IPS DF 6.9 (cell line): ENCODE data around the gene WHRN.

Experiments used
- DNase-seq: peaks from one replicate; pipeline ENCODE4 v3.0.0-alpha.2; 2013; ENCODE audit warnings: low read depth, low spot score
- H3K27ac ChIP-seq: one replicate; pipeline ENCODE4 v1.5.1; 2013; ENCODE audit warnings: low read length, control low read depth
- H3K27me3 ChIP-seq: 2 replicates; pipeline ENCODE4 v1.6.1; 2013; ENCODE audit warnings: mild to moderate bottlenecking, low read length; ENCODE audit not compliant: control insufficient read depth, insufficient read depth
- H3K36me3 ChIP-seq: 2 replicates; pipeline ENCODE4 v1.6.1; 2013; ENCODE audit warnings: low read length; ENCODE audit not compliant: control insufficient read depth, insufficient read depth
- H3K4me1 ChIP-seq: 2 replicates; pipeline ENCODE4 v1.6.1; 2013; ENCODE audit warnings: low read length; ENCODE audit not compliant: control insufficient read depth, insufficient read depth
- H3K4me3 ChIP-seq: 2 replicates; pipeline ENCODE4 v1.5.1; 2013; ENCODE audit warnings: mild to moderate bottlenecking, low read length
- H3K9me3 ChIP-seq: 2 replicates; pipeline ENCODE4 v1.6.1; 2013; ENCODE audit warnings: low read length, inconsistent platforms; ENCODE audit not compliant: control insufficient read depth, insufficient read depth
- WGBS: extraction: QIAGEN DNeasy Blood & Tissue Kit; methylation state at CpG from one replicate; pipeline ENCODE4 v1.1.7; 2013; ENCODE audit warnings: mixed read lengths, missing lambda C conversion rate; ENCODE audit not compliant: insufficient read length, insufficient coverage; 5-methylcytosine and 5-hydroxymethylcytosine counted together

The WHRN gene

DNA sequence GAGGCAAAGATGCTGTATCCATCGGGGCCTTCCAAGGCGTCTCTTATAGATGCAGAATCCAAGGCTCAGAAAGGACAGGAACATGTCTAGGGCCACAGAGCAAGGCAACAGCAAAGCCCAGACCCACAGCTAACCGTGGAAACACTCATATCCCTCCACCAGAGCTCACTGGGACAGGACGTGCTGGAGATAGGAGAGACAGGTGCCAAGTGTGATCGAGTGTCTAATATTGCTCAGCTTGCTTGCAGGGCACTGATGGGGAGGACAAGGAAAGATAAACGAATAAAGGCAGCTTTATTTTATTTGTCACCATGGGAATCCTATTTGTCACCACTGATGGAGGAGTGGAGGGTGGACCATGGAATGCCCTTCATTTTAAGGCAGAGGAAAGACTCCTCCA, 73.5 kb downstream of the WHRN start:
- Histone ChIP-seq H3K27ac (no peak overlapping the region), H3K9me3 (no peaks in the 10 kb centered on the region), H3K4me1 (peaks cover 2% of the 10 kb centered on the region; the same call in 1 of the 2 replicates), H3K4me3 (no peak overlapping the region), H3K27me3 (no peaks in the 10 kb centered on the region), H3K36me3 (no peaks in the 10 kb centered on the region)
- DNase-seq, result no peak
- WGBS, result no CpG with 5 or more reads among the region's 6 CpGs

- no CpG with 5 or more reads among the region's 4 CpGs for WGBS
- no peak for DNase-seq
- H3K36me3 ChIP-seq, result no peaks in the 10 kb centered on the region
- no peak overlapping the region for H3K4me3 ChIP-seq
- H3K9me3 ChIP-seq, result no peaks in the 10 kb centered on the region
- H3K27me3 ChIP-seq, result no peaks in the 10 kb centered on the region
- H3K27ac ChIP-seq, result no peak overlapping the region
- peaks cover 2% of the 10 kb centered on the region; the same call in 1 of the 2 replicates for H3K4me1 ChIP-seq
These were observed 74.3 kb downstream of the WHRN start for GRCh38 chr9:114431003-114431402.

DNA sequence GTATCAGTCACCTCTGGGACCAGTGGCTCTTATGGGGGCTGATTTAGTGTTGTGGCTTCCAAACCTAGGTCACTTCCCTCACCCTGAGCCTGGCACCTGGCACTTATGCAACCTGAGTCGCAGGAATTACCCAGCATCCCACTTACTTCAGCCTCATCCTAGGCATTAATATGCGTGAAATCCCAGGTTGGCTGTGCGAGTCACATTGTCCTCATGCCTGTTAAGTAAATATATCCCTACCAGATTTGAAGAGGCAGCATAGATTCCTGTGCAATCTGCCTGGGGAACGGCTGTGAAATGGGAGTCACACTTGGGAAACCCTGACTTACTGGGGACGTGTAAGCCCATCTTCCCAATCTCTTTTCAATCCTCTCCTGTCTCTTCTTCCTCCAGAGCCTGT, 74.8 kb downstream of the WHRN start:
- Histone ChIP-seq H3K4me1 (peaks cover 2% of the 10 kb centered on the region; the same call in 1 of the 2 replicates), H3K4me3 (no peak overlapping the region), H3K27ac (no peak overlapping the region), H3K9me3 (no peaks in the 10 kb centered on the region), H3K36me3 (no peaks in the 10 kb centered on the region), H3K27me3 (no peaks in the 10 kb centered on the region)
- DNase-seq, result no peak
- WGBS, result no CpG with 5 or more reads among the region's 5 CpGs

GRCh38 chr9:114429488-114429887, 75.8 kb downstream of the WHRN start:
- no peak for DNase-seq
- no peaks in the 10 kb centered on the region for H3K9me3 ChIP-seq
- no peaks in the 10 kb centered on the region for H3K4me1 ChIP-seq
- H3K27ac ChIP-seq, result no peak overlapping the region
- WGBS, result no CpG with 5 or more reads among the region's 6 CpGs
- no peaks in the 10 kb centered on the region for H3K27me3 ChIP-seq
- H3K4me3 ChIP-seq, result no peak overlapping the region
- no peaks in the 10 kb centered on the region for H3K36me3 ChIP-seq

GRCh38 chr9:114428466-114428865, 76.8 kb downstream of the WHRN start:
- no CpG with 5 or more reads among the region's 8 CpGs for WGBS
- H3K36me3 ChIP-seq, result no peaks in the 10 kb centered on the region
- no peaks in the 10 kb centered on the region for H3K9me3 ChIP-seq
- no peak overlapping the region for H3K4me3 ChIP-seq
- no peak for DNase-seq
- peaks cover 3% of the 10 kb centered on the region; the same call in 1 of the 2 replicates for H3K4me1 ChIP-seq
- no peak overlapping the region for H3K27ac ChIP-seq
- no peaks in the 10 kb centered on the region for H3K27me3 ChIP-seq

DNA sequence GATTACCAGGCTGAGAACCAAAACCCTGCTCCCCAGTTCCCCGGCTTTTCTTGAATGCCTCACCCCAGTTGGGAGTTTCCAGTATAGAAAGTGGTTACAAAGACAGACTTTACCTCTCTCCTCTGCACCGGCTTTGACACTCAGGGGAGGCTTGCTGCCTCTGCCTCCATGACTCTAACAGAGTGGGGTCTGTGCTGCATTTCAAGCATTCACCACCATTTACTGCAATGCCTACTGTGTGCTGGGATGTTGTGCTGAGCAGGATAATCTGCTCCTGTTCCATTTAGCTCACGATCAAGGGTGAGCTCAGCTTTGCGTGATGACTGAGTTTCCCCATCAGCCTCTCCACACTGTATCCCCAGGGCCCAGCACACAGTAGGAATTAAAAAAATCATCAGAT, 77.6 kb downstream of the WHRN start:
- Histone ChIP-seq H3K36me3 (no peaks in the 10 kb centered on the region), H3K27ac (no peak overlapping the region), H3K9me3 (no peaks in the 10 kb centered on the region), H3K4me3 (no peak overlapping the region), H3K27me3 (no peaks in the 10 kb centered on the region), H3K4me1 (peaks cover 3% of the 10 kb centered on the region; the same call in 1 of the 2 replicates)
- no CpG with 5 or more reads among the region's 4 CpGs for WGBS
- DNase-seq, result no peak

GRCh38 chr9:114426046-114426948, 79.0 kb downstream of the WHRN start:
- WGBS, result no CpG with 5 or more reads among the region's 18 CpGs
- no peak for DNase-seq
- H3K36me3 ChIP-seq, result no peaks in the 10 kb centered on the region
- H3K4me1 ChIP-seq, result peaks cover 3% of the 10 kb centered on the region; the same call in 1 of the 2 replicates
- H3K9me3 ChIP-seq, result no peaks in the 10 kb centered on the region
- H3K27ac ChIP-seq, result no peak overlapping the region
- H3K4me3 ChIP-seq, result no peak overlapping the region
- H3K27me3 ChIP-seq, result no peaks in the 10 kb centered on the region

DNA sequence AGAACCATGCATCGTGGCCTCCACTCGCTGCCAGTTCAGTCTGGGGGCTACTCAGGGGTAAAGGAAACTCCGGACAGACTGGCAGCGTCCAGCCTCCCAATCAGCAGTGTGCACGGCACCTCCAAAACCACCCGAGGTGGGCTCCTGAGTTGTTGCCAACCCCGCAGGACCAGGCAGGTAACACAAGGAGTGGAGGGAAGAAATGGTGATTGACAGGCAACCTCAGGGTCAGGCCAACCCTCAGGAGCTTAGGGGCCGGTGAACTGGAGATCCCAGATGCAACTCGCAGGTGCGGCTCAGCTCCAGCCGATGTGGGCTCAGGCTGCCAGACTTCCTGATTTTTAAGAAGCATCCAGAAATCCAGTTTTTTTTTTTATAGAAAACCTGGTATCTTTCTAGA, 80.1 kb downstream of the WHRN start:
- WGBS, result no CpG with 5 or more reads among the region's 11 CpGs
- peaks cover 3% of the 10 kb centered on the region; the same call in 1 of the 2 replicates for H3K4me1 ChIP-seq

GRCh38 chr9:114424126-114424525, 81.1 kb downstream of the WHRN start:
- Histone ChIP-seq H3K4me3 (no peak overlapping the region), H3K9me3 (no peaks in the 10 kb centered on the region), H3K4me1 (peaks cover 3% of the 10 kb centered on the region; the same call in 1 of the 2 replicates), H3K27ac (no peak overlapping the region), H3K27me3 (no peaks in the 10 kb centered on the region), H3K36me3 (no peaks in the 10 kb centered on the region)
- no CpG with 5 or more reads among the region's 12 CpGs for WGBS
- DNase-seq, result no peak

More for the DNA sequence above, 80.1 kb downstream of the WHRN start:
- Histone ChIP-seq H3K27ac (no peak overlapping the region), H3K9me3 (no peaks in the 10 kb centered on the region), H3K27me3 (no peaks in the 10 kb centered on the region), H3K4me3 (no peak overlapping the region), H3K36me3 (no peaks in the 10 kb centered on the region)
- no peak for DNase-seq

- no peak for DNase-seq
- no CpG with 5 or more reads among the region's 14 CpGs for WGBS
These were observed 82.1 kb downstream of the WHRN start for GRCh38 chr9:114423181-114423580.

More at GRCh38 chr9:114423181-114423580, 82.1 kb downstream of the WHRN start:
- Histone ChIP-seq H3K36me3 (no peaks in the 10 kb centered on the region), H3K4me3 (no peak overlapping the region), H3K9me3 (no peaks in the 10 kb centered on the region), H3K27ac (no peak overlapping the region), H3K4me1 (peaks cover 3% of the 10 kb centered on the region; the same call in 1 of the 2 replicates), H3K27me3 (no peaks in the 10 kb centered on the region)
